Measurements from ENCODE around the gene ANKRD33.

The ANKRD33 gene

DNA sequence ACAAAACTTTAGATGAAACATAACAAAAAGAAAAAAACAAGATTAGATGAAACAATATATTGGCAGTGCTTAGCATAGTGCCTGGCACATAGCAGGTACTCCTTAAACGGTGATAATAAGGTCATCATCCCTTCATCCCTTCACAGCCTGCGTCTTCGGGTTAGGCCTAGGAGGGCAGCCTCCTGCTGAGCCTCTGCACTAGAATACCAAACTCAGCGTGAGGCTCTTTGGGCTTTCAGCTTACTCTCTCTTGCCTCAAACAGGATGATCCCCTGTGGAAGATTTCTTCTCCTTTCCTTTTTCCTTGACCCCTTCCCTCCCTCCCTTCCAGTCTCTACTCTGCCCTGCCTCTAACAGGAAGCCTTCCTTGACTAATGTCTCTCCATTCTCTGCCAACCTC, 25.0 kb upstream of the ANKRD33 start:
- no peak for DNase-seq

GRCh38 chr12:51863363-51863932, 24.5 kb upstream of the ANKRD33 start:
- DNase-seq, result no peak

DNA sequence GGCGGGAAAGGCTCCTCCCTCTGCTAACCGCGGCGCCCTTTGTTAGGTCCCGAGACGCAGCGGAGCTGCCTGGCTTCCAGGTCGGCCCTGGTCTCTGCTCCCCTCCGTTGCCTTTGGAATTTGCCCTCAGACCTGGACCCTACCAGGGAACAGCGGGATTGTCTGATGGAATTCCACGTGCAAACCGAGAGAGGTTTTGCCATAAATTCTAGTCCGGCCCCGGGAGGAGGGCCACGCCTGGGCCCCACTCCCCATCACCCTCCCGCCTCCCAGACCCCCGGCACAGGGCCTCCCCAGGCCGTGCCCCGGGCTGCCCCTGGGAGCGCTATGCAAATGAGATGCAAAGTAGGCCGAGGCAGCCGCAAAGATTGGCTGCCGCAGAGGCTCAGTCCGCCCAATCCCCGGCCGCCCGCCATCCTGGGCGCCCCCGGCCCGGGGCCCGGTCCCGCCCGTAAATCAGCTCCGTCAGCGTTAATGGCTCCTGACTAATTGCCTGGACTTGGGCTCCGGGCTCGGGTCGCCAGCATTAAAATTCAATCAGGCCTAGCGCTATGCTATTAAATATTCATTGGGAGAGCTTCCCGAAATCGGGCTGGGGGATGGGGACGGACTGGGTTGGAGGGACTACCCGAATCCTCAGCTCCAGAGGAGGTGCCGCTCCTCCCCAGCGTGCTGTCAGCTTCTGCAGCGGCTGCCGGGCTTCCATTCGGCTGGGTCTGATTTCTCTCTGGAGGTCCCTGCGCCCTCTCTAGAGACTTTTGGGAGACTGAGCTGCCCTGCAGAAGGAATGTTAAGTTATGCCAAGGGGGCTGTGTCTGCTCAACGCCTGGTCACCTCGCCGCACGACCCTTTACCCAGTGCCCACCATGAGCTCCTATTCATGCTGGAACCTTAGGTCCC, 23.7 kb upstream of the ANKRD33 start:
- DNase-seq, result no peak

DNA sequence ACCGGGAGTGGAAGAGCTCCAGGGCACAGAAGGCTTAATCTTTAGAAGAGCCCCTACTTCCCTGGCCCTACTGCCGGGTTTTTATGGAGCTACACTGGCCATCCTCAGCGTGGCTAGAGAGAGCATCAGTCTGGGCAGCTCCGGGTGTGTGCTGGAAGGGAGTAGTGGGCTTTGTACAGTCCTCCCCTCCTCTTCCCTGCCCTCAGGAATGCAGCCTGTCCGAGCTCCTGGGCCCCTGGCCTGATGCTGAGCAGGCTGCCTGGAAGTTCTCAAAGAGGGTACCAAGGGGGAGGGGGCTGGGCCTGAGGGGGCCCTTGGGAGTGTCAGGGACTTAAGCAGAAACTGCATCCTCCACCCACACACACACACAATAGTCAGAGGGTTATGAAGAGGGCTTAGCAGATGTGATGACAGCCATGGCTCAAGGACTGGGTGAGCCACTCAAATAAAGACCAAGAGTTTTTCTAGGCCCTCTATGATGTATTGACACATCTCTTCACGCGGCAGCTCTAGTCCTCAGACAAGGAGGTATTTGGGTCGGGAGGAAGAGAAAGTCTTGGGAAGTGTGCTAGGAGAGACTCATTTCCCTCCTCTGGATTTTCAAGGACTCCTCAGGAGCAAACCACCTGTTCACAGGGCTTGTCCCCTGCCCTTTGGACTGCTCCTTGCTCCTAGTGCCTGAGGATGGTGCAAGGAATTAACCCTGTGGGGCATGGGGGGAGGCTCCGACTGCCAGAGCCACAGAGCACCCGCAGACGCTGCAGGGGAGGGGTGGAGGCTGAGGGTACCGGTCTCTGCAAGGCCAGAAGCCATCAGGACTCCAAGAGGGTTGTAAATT, 22.9 kb upstream of the ANKRD33 start:
- DNase-seq, result no peak

DNA sequence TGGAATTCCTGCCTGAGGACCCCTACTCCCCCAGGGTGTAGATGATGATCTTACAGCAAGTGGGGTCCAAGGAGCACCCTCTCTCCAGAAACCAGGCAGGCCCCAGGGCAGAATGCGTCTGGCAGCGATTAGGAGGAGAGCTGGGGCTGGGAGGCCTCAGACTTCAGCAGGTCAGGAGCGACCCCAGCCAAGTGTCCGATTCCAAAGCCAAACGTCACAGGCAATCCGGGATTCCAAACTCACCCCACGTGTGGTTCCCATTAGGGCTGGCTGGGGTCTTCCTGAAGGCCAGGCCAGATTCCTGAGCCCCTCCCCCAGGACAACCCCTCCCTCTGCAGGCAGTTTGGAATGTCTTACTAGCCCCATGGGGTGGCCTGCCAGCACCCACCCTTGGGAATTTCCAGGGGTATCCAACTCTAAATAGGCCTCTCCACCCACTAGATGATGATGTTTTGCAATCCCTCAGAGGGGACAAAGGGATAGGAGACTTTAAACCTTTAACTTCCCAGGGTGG, 22.1 kb upstream of the ANKRD33 start:
- DNase-seq, result no peak

DNA sequence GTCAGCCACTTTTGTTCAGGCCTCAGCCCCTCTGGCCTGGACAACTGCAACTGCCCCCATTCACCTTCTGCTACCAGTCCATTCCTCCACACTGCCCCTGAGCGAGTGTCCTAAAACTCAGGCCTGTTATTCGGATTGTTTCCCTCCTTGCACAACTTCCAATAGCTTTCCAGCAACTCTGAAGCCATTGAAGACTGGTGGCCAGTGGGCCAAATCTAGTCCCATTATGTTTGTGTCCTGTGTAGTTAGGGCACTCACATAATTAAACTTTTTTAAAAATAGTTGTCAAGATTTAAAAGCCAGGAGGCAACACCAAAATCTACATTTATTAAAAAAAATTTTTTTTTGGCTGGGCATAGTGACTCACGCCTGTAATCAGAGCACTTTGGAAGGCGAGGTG, 21.6 kb upstream of the ANKRD33 start:
- no peak for DNase-seq

DNA sequence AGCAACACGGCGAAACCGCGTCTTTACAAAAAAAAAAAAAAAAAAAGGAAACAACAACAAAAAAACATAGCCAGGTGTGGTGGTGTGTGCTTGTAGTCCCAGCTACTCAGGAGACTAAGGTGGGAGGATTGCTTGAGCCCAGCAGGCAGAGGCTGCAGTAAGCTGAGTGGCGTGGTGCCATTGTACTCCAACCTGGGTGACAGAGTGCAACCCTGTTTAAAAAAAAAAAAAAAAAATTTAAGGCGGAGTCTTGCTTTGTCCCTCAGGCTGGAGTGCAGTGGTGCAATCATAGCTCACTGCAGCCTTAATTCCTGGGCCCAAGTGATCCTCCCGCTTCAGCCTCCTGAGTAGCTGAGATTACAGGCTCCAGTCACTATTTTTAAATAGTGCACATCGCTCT, 21.1 kb upstream of the ANKRD33 start:
- no peak for DNase-seq

DNA sequence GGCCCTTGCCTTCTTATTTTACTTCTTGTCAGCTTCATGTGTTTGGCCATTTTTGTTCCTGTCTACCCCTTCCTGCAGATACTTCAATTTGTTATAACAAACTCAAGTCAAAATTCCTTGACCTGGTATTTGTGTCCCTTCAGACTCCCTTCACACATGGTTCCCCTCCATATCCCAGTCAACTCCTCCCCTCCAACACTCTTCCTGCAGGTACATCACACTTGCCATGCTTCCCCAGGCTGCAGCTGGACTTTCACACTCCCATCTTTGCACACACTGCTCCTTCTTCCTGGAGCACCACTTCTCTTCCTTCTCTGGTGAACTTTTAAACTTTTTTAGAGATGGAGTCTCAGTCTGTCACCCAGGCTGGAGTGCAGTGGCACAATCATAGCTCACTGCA, 20.5 kb upstream of the ANKRD33 start:
- no peak for DNase-seq

- DNase-seq, result no peak
Measured at GRCh38 chr12:51867796-51868428, 20.0 kb upstream of the ANKRD33 start.

GRCh38 chr12:51868821-51869495, 18.9 kb upstream of the ANKRD33 start:
- no peak for DNase-seq

DNA sequence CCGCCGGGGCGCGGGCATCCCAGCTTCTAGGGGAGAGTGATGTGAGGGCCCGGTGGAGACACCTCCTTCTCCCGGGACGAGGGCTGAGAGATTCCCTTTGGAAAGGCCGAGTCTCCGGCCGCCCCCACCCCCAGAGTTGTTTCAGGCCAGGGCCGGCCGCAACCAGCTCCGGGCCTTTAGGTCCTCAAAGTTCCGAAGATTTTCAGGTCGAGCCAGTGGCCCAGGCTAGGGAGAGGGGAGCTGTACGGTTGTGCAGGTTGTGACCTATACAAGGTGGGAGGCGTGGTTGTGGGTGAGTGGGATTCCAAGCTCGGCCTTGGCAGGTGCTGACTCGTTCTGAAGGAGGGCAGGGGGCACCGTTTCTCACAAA, 18.4 kb upstream of the ANKRD33 start:
- no peak for DNase-seq

DNA sequence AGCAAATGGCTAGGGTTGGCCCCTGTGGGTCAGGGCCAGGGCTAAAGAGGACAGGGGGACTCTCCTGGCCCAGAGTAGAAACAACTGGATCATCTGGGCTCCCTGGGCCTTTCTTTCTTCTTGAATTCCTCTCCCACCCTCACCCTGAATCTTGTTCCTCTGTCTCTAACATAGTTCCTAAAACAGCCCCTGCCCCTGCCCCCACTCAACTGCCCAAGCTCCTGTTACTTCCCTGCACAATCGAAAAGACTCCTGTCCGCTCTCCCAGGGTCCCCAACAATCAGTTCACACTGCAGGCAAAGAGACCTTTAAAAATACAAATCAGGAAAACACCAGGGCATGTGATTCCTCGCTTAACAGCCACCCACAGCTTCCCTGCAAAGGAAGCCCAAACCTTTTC, 18.0 kb upstream of the ANKRD33 start:
- DNase-seq, result no peak

DNA sequence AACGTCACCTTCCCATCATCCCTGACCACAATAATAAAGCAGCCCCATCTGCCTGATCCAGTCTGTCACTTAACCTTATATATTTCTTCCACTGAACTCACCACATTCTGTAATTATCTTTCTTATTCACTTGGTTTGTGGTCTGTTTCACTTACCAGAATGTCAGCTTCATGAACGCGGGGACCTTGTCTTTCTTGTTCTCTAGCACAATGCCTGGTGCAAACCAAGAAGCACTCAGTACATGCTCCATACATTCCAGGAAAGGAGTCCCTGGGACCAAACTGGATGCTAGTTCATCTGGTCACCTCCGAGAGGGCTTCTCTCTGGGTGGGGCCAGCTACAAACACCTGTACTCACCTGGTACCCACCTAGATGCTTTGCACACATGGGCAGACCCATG, 17.4 kb upstream of the ANKRD33 start:
- DNase-seq, result no peak

- no peak for DNase-seq
Measured at GRCh38 chr12:51871126-51871525, 16.8 kb upstream of the ANKRD33 start.

GRCh38 chr12:51871918-51872688, 15.8 kb upstream of the ANKRD33 start:
- no peak for DNase-seq

DNA sequence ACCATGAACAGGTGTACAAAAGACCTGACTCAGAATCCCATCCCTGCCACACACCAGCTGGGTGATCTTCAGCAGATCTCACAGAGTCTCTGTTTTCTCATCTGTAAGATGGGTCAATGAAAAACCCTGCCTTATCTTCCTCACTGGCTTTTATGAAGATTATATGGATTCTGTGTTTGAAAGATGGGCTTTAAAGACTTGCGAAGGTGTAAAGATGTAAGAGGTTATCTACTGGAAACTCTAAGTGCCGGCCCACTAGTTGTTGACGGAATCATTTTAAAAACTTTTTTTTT, 15.3 kb upstream of the ANKRD33 start:
- no peak for DNase-seq

GRCh38 chr12:51873251-51873994, 14.5 kb upstream of the ANKRD33 start:
- DNase-seq, result no peak

DNA sequence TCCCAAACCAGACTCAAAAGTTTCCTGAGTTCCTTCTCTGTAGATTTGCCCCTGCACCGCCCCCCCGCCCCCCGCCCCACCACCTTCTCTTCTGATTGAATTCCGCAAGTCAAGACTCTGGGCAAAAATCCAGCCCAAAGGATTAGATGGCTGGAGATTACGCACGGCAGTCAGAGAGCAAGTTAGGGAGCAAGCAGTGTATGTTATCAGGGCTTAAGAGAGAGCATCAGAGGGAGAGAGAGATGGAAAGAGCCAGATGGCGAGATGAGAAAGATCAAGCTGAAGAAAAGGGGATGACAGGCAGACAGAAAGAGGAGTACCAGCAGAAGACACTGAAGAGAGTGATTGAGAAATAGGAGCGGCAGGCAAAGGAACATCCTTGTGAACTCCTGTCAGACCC, 13.9 kb upstream of the ANKRD33 start:
- no peak for DNase-seq

- DNase-seq, result no peak
Measured at GRCh38 chr12:51874486-51874885, 13.4 kb upstream of the ANKRD33 start.

- no peak for DNase-seq
Measured at GRCh38 chr12:51879102-51879501, 8.8 kb upstream of the ANKRD33 start.

GRCh38 chr12:51883295-51883694, 4.6 kb upstream of the ANKRD33 start:
- no peak for DNase-seq
